Esophagus squamous epithelium (tissue), 4 donors: Measurements from ENCODE around the gene KLHL29.

Source experiments
- POLR2A ChIP-seq, 4 donors: fragments of 450-650 bp; IDR thresholded peaks; one replicate each; pipeline ENCODE4 v1.6.1; 2017; ENCODE audit warnings: antibody characterized with exemption in 4 of 4, mild to moderate bottlenecking in 4 of 4, moderate library complexity in 3 of 4
- TF ChIP-seq, protein P1 (sequence below), 6 experiments: fragments of 450-650 bp in 4 of 6; fragments of 200-600 bp in 2 of 6; sonication (generic) in 2 of 6; IDR thresholded peaks; one replicate each; pipeline ENCODE4 v1.5.1; 2016 to 2019; ENCODE audit warnings: antibody characterized with exemption in 6 of 6, mild to moderate bottlenecking in 4 of 6, moderate library complexity in 4 of 6

DNA sequence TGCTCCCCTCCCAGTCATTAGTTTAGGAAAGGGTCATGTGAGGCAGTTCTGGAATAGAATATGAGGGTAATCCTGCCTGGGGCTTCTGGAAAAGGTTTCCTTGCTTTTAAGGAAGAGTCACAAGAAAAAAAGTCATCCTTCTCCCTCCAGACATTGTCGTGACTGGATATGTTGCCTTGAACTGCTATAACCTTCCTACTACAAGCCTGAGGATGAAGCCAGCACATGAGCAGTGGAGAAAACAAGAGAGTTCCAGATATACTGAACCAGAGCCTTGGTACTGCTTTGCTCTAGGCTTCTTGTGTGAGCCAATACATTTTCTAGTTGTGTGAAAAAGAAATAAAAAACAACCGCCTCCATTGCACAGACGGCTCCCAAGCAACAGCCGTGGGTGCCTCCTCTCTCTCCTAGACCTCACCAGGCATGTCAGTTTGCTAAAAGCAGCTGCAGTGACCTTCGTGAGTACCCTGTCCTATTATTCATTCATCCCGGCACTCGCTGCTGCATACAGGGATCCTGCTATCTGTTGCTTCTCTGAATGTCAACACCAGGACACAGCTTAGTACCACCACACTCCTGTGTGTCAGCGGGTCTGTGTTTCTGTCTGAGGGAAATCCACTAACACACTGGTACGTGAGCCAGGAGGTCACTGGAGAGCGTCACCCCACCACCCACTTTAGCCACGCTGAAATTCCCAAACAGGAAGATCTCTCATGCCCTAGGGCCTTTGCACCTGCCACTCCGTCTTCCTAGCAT lies 186.7 kb downstream of the KLHL29 start:
- TF ChIP-seq, protein P1, sequence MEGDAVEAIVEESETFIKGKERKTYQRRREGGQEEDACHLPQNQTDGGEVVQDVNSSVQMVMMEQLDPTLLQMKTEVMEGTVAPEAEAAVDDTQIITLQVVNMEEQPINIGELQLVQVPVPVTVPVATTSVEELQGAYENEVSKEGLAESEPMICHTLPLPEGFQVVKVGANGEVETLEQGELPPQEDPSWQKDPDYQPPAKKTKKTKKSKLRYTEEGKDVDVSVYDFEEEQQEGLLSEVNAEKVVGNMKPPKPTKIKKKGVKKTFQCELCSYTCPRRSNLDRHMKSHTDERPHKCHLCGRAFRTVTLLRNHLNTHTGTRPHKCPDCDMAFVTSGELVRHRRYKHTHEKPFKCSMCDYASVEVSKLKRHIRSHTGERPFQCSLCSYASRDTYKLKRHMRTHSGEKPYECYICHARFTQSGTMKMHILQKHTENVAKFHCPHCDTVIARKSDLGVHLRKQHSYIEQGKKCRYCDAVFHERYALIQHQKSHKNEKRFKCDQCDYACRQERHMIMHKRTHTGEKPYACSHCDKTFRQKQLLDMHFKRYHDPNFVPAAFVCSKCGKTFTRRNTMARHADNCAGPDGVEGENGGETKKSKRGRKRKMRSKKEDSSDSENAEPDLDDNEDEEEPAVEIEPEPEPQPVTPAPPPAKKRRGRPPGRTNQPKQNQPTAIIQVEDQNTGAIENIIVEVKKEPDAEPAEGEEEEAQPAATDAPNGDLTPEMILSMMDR (IDR thresholded peaks at IDR 0.05) = no peak
- TF ChIP-seq POLR2A (IDR thresholded peaks at IDR 0.05) = no peak
